SK-N-MC (cell line): ENCODE results near the gene AKT1.
A peak's percentile ranks its signal among the peaks of the same experiment; 100 is the strongest.
"Not testable (repeated sequence)": the region's sequence is repeated elsewhere in the genome, so short reads cannot be mapped to it uniquely, and the experiment has no call there.

Experiments
- DNase-seq: peaks from one replicate; pipeline ENCODE4 v3.0.0-alpha.2; 2011; ENCODE audit warnings: low read depth, low spot score
- H3K27ac ChIP-seq: fragments of 200-600 bp; sonication (generic); 2 replicates; pipeline ENCODE4 v1.5.1; 2016; ENCODE audit warnings: mixed run types
- H3K36me3 ChIP-seq: fragments of 200-600 bp; sonication (generic); 2 replicates; pipeline ENCODE4 v1.6.1; 2017; ENCODE audit warnings: antibody characterized with exemption, low read length, mixed read lengths; ENCODE audit not compliant: insufficient read depth
- H3K4me3 ChIP-seq: fragments of 200-600 bp; sonication (generic); 2 replicates; pipeline ENCODE4 v1.5.1; 2016
- H3K9ac ChIP-seq: fragments of 200-600 bp; sonication (generic); 2 replicates; pipeline ENCODE4 v1.8.0; 2017; ENCODE audit warnings: mixed run types, mixed read lengths; ENCODE audit not compliant: insufficient read length
- H3K9me3 ChIP-seq: fragments of 200-600 bp; sonication (generic); 2 replicates; pipeline ENCODE4 v1.6.1; 2017; ENCODE audit warnings: low read depth, mild to moderate bottlenecking, antibody characterized with exemption, low read length, moderate library complexity, mixed read lengths
- EZH2 ChIP-seq: fragments of 200-600 bp; sonication (generic); IDR thresholded peaks from one replicate; pipeline ENCODE4 v1.6.1; 2017; ENCODE audit warnings: antibody characterized with exemption
- FOXP2 ChIP-seq: optimal IDR thresholded peaks from 2 replicates; pipeline ENCODE3; 2011; ENCODE audit warnings: mild to moderate bottlenecking, moderate library complexity; ENCODE audit not compliant: insufficient read depth; ENCODE audit errors: extremely low read length, control extremely low read depth
- POLR2AphosphoS5 ChIP-seq: IDR thresholded peaks from 2 replicates; pipeline ENCODE4 v1.6.1; 2012; ENCODE audit warnings: mild to moderate bottlenecking, low read depth, low read length, borderline replicate concordance

AKT1 gene

DNA sequence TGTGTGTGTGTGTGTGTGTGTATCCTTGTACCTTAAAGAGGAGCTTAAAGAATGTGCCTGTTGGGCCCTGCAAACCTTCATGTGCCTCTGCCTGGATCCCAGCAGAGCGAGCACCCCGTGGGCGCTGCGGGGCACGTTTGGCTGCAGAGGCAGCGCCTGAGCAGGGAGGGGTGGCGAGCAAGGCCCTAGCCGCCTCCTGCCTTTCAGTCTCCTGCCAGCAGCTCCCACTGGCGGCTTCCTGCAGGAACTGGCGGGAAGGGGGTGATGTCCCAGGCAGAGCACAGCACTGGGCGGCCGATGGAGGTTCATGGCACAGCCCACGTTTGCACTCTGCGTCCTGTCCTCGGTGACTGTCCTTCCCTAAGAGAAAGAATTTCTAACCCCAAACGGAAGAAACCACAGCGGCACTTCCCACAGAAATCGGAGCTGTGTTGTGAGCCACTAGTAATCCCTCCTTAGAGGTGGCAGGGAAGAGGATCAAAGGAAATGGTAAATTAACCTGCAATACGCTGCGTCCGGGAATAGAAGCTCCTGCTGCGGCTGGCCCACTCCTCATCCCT, 25.2 kb upstream of the AKT1 start:
- H3K4me3 ChIP-seq = no peak overlapping the region
- H3K36me3 ChIP-seq = peaks cover 4% of the 10 kb centered on the region; the same call in 1 of the 2 replicates
- H3K27ac ChIP-seq = no peak overlapping the region
- no peaks in the 10 kb centered on the region for H3K9me3 ChIP-seq
- H3K9ac ChIP-seq = no peak overlapping the region
- no peak for DNase-seq
- TF ChIP-seq EZH2 = no peak
- no peak for TF ChIP-seq FOXP2
- TF ChIP-seq POLR2AphosphoS5 = no peak

DNA sequence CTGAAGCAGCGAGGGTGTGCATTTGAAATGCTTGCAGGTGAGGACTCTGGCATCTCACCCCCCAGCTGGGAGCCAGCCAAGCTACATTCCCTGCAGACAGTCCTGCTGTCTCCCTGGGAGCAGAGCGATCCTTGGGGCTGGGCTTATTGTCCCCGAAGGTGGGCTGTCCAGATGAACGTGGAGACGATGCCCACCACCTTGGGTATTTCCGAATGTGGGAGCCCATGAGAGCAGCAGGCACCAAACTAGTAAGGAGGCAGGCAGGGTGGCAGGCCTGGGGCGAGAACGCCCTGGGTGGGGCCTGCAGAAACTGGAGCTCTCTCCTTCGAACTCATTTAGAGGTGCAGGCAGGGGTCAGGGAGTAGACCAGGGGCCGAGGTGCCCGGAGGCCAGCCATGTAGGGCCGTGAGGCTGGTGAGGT, 23.8 kb upstream of the AKT1 start:
- Histone ChIP-seq H3K9ac (no peak overlapping the region), H3K9me3 (no peaks in the 10 kb centered on the region), H3K27ac (no peak overlapping the region), H3K4me3 (no peak overlapping the region), H3K36me3 (peaks cover 4% of the 10 kb centered on the region; the same call in 1 of the 2 replicates)
- DNase-seq = no peak
- no peak for TF ChIP-seq EZH2
- TF ChIP-seq POLR2AphosphoS5 = no peak
- TF ChIP-seq FOXP2 = no peak

DNA sequence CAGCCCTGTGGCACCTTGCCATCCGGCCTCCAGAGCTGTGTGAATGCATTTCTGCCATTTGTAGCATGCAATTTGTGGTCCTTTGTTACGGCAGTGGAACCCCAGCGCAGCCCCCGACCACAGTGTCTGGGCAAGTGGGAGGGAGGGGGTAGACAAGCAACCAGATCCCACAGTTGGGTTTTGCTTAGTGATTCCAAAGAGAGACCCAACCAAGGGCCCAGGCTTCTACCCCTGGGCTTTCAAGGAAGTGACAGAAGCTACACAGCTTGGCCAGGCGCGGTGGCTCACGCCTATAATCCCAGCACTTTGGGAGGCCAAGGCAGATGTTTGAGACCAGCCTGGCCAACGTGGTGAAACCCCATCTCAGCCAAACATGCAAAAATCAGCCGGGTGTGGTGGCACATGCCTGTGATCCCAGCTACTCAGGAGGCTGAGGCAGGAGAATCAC, 23.2 kb upstream of the AKT1 start:
- H3K9me3 ChIP-seq = no peaks in the 10 kb centered on the region
- no peak overlapping the region for H3K9ac ChIP-seq
- TF ChIP-seq EZH2 (no peak), POLR2AphosphoS5 (no peak), FOXP2 (no peak)
- H3K4me3 ChIP-seq = no peak overlapping the region
- H3K36me3 ChIP-seq = peaks cover 4% of the 10 kb centered on the region; the same call in 1 of the 2 replicates
- H3K27ac ChIP-seq = no peak overlapping the region
- no peak for DNase-seq

GRCh38 chr14:104817930-104818713, 22.6 kb upstream of the AKT1 start:
- no peak for TF ChIP-seq POLR2AphosphoS5
- TF ChIP-seq EZH2 = no peak
- TF ChIP-seq FOXP2 = no peak
- Histone ChIP-seq H3K27ac (no peak overlapping the region), H3K36me3 (peaks cover 4% of the 10 kb centered on the region; the same call in 1 of the 2 replicates), H3K4me3 (no peak overlapping the region), H3K9me3 (no peaks in the 10 kb centered on the region), H3K9ac (no peak overlapping the region)
- no peak for DNase-seq

DNA sequence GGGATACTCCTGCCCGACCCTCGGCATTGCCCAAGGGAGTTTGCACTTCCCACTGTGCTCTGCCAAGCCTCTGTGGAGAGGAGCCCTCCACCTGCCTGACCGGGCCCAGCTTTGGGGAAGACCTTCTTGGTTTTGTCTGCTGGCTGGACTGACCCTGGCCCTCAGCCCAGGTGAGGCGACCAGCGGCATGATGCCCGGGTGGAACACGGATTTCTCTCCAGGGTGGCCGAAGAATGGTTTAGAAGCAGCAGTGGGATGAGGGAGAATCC, 21.0 kb upstream of the AKT1 start:
- no peaks in the 10 kb centered on the region for H3K9me3 ChIP-seq
- TF ChIP-seq EZH2 = no peak
- no peak for TF ChIP-seq FOXP2
- TF ChIP-seq POLR2AphosphoS5 = no peak
- peak overlapping the region; percentile 89 for H3K4me3 ChIP-seq
- peaks cover 4% of the 10 kb centered on the region; the same call in 1 of the 2 replicates for H3K36me3 ChIP-seq
- peak overlapping the region; percentile 95 for H3K9ac ChIP-seq
- H3K27ac ChIP-seq = peak overlapping the region; percentile 80
- no peak for DNase-seq

GRCh38 chr14:104814701-104815100, 19.2 kb upstream of the AKT1 start:
- not testable (repeated sequence) for H3K9me3 ChIP-seq, DNase-seq, H3K9ac ChIP-seq, H3K27ac ChIP-seq, H3K36me3 ChIP-seq
- H3K4me3 ChIP-seq = peak overlapping the region; percentile 89

GRCh38 chr14:104813286-104813685, 17.7 kb upstream of the AKT1 start:
- no peak for TF ChIP-seq EZH2
- no peak for TF ChIP-seq FOXP2
- no peaks in the 10 kb centered on the region for H3K9me3 ChIP-seq
- no peak for DNase-seq
- H3K4me3 ChIP-seq = no peak overlapping the region
- peaks cover 4% of the 10 kb centered on the region; the same call in 1 of the 2 replicates for H3K36me3 ChIP-seq
- no peak overlapping the region for H3K9ac ChIP-seq
- no peak overlapping the region for H3K27ac ChIP-seq

GRCh38 chr14:104810316-104810715, 14.8 kb upstream of the AKT1 start:
- H3K9ac ChIP-seq = no peak overlapping the region
- no peak for DNase-seq
- no peak for TF ChIP-seq FOXP2
- no peak for TF ChIP-seq POLR2AphosphoS5
- no peak for TF ChIP-seq EZH2
- no peaks in the 10 kb centered on the region for H3K36me3 ChIP-seq
- no peaks in the 10 kb centered on the region for H3K9me3 ChIP-seq
- no peak overlapping the region for H3K4me3 ChIP-seq
- no peak overlapping the region for H3K27ac ChIP-seq

DNA sequence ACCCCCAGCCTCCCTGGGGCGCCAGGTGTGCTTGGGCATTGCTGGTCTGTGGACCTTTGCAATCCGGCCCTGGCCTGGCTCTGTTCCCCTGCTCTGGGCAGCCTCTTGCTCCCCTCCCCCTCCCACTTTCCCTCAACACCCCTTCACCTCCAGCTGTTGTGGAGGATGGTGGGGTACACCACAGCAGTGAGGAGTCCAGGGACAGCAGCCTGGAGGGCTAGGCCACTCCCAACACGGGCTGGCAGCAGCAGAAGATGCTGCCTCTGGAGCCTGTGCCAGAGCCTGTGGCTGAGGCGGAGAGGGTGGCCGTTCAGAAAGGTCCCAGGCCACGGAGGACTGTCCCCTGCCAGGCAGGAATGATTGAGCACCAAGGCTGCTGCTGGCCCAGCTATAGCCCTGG, 12.9 kb upstream of the AKT1 start:
- no peaks in the 10 kb centered on the region for H3K36me3 ChIP-seq
- DNase-seq = no peak
- no peak for TF ChIP-seq POLR2AphosphoS5
- TF ChIP-seq EZH2 = no peak
- TF ChIP-seq FOXP2 = no peak
- no peak overlapping the region for H3K9ac ChIP-seq
- no peak overlapping the region for H3K4me3 ChIP-seq
- no peak overlapping the region for H3K27ac ChIP-seq
- H3K9me3 ChIP-seq = no peaks in the 10 kb centered on the region
